IPS DF 6.9 (cell line): ENCODE results near the gene DLGAP4.
"Not testable (repeated sequence)": the region's sequence is repeated elsewhere in the genome, so short reads cannot be mapped to it uniquely, and the experiment has no call there.

Source experiments
- DNase-seq: peaks from one replicate; pipeline ENCODE4 v3.0.0-alpha.2; 2013; ENCODE audit warnings: low read depth, low spot score
- H3K27ac ChIP-seq: one replicate; pipeline ENCODE4 v1.5.1; 2013; ENCODE audit warnings: low read length, control low read depth
- H3K27me3 ChIP-seq: 2 replicates; pipeline ENCODE4 v1.6.1; 2013; ENCODE audit warnings: mild to moderate bottlenecking, low read length; ENCODE audit not compliant: control insufficient read depth, insufficient read depth
- H3K36me3 ChIP-seq: 2 replicates; pipeline ENCODE4 v1.6.1; 2013; ENCODE audit warnings: low read length; ENCODE audit not compliant: control insufficient read depth, insufficient read depth
- H3K4me1 ChIP-seq: 2 replicates; pipeline ENCODE4 v1.6.1; 2013; ENCODE audit warnings: low read length; ENCODE audit not compliant: control insufficient read depth, insufficient read depth
- H3K4me3 ChIP-seq: 2 replicates; pipeline ENCODE4 v1.5.1; 2013; ENCODE audit warnings: mild to moderate bottlenecking, low read length
- H3K9me3 ChIP-seq: 2 replicates; pipeline ENCODE4 v1.6.1; 2013; ENCODE audit warnings: low read length, inconsistent platforms; ENCODE audit not compliant: control insufficient read depth, insufficient read depth
- whole genome bisulfite sequencing: extraction: QIAGEN DNeasy Blood & Tissue Kit; methylation state at CpG from one replicate; pipeline ENCODE4 v1.1.7; 2013; ENCODE audit warnings: mixed read lengths, missing lambda C conversion rate; ENCODE audit not compliant: insufficient read length, insufficient coverage; 5-methylcytosine and 5-hydroxymethylcytosine counted together

DLGAP4 gene

GRCh38 chr20:36549628-36549941 is 243.4 kb downstream of the DLGAP4 start:
- no peaks in the 10 kb centered on the region for H3K9me3 ChIP-seq
- DNase-seq: no peak
- H3K4me1 ChIP-seq: no peaks in the 10 kb centered on the region
- 0 out of 2 replicates have a peak, but pooled peaks cover 3% of the 10 kb centered on the region for H3K36me3 ChIP-seq
- H3K27me3 ChIP-seq: no peaks in the 10 kb centered on the region
- H3K4me3 ChIP-seq: no peak overlapping the region
- no peak overlapping the region for H3K27ac ChIP-seq
- no CpG with 5 or more reads among the region's 9 CpGs for WGBS

- no peaks in the 10 kb centered on the region for H3K27me3 ChIP-seq
- DNase-seq: no peak
- H3K4me1 ChIP-seq: no peaks in the 10 kb centered on the region
- H3K27ac ChIP-seq: no peak overlapping the region
- H3K36me3 ChIP-seq: 0 out of 2 replicates have a peak, but pooled peaks cover 3% of the 10 kb centered on the region
- no peak overlapping the region for H3K4me3 ChIP-seq
- no CpG with 5 or more reads among the region's 16 CpGs for WGBS
- H3K9me3 ChIP-seq: no peaks in the 10 kb centered on the region
Measured at GRCh38 chr20:36549942-36550789, 244.0 kb downstream of the DLGAP4 start.

- H3K27me3 ChIP-seq: no peaks in the 10 kb centered on the region
- no peaks in the 10 kb centered on the region for H3K9me3 ChIP-seq
- no peak overlapping the region for H3K27ac ChIP-seq
- H3K4me1 ChIP-seq: no peaks in the 10 kb centered on the region
- 0 out of 2 replicates have a peak, but pooled peaks cover 3% of the 10 kb centered on the region for H3K36me3 ChIP-seq
- H3K4me3 ChIP-seq: no peak overlapping the region
- no CpG with 5 or more reads among the region's 15 CpGs for WGBS
- no peak for DNase-seq
Measured at GRCh38 chr20:36550790-36551299, 244.7 kb downstream of the DLGAP4 start.

GRCh38 chr20:36555248-36555647 is 249.1 kb downstream of the DLGAP4 start:
- no peak for DNase-seq
- Histone ChIP-seq H3K36me3 (no peaks in the 10 kb centered on the region), H3K4me3 (no peak overlapping the region), H3K9me3 (no peaks in the 10 kb centered on the region), H3K4me1 (no peaks in the 10 kb centered on the region), H3K27me3 (no peaks in the 10 kb centered on the region), H3K27ac (no peak overlapping the region)
- no CpG with 5 or more reads among the region's 2 CpGs for WGBS

GRCh38 chr20:36562724-36563123 is 256.6 kb downstream of the DLGAP4 start:
- no CpG with 5 or more reads among the region's 2 CpGs for WGBS

GRCh38 chr20:36563374-36563773 is 257.2 kb downstream of the DLGAP4 start:
- WGBS: no CpG with 5 or more reads among the region's 1 CpG
- no peak for DNase-seq
- peaks cover 2% of the 10 kb centered on the region; the same call in 1 of the 2 replicates for H3K4me1 ChIP-seq
- H3K36me3 ChIP-seq: no peaks in the 10 kb centered on the region
- H3K4me3 ChIP-seq: no peak overlapping the region
- H3K27me3 ChIP-seq: no peaks in the 10 kb centered on the region
- no peaks in the 10 kb centered on the region; the same call in 1 of the 2 replicates for H3K9me3 ChIP-seq
- no peak overlapping the region for H3K27ac ChIP-seq

More at GRCh38 chr20:36562724-36563123, 256.6 kb downstream of the DLGAP4 start:
- Histone ChIP-seq H3K27ac (no peak overlapping the region), H3K4me1 (peaks cover 2% of the 10 kb centered on the region; the same call in 1 of the 2 replicates), H3K4me3 (no peak overlapping the region), H3K9me3 (no peaks in the 10 kb centered on the region; the same call in 1 of the 2 replicates), H3K36me3 (no peaks in the 10 kb centered on the region), H3K27me3 (no peaks in the 10 kb centered on the region)
- no peak for DNase-seq

GRCh38 chr20:36564078-36564725 is 258.1 kb downstream of the DLGAP4 start:
- not testable (repeated sequence) for H3K4me1 ChIP-seq, H3K9me3 ChIP-seq, DNase-seq, H3K27me3 ChIP-seq, H3K36me3 ChIP-seq, H3K27ac ChIP-seq, H3K4me3 ChIP-seq
- no CpG with 5 or more reads among the region's 13 CpGs for WGBS

GRCh38 chr20:36564726-36565121 is 258.6 kb downstream of the DLGAP4 start:
- H3K27me3 ChIP-seq, H3K9me3 ChIP-seq, H3K36me3 ChIP-seq, H3K27ac ChIP-seq, DNase-seq, H3K4me3 ChIP-seq, H3K4me1 ChIP-seq: not testable (repeated sequence)
- WGBS: no CpG with 5 or more reads among the region's 6 CpGs

GRCh38 chr20:36565520-36565919 is 259.4 kb downstream of the DLGAP4 start:
- no peak for DNase-seq
- Histone ChIP-seq H3K27ac (no peak overlapping the region), H3K36me3 (no peaks in the 10 kb centered on the region), H3K4me3 (no peak overlapping the region), H3K4me1 (peaks cover 2% of the 10 kb centered on the region; the same call in 1 of the 2 replicates), H3K9me3 (no peaks in the 10 kb centered on the region; the same call in 1 of the 2 replicates), H3K27me3 (no peaks in the 10 kb centered on the region)
- no CpG with 5 or more reads among the region's 3 CpGs for WGBS

- Histone ChIP-seq H3K4me1 (no peaks in the 10 kb centered on the region), H3K27me3 (no peaks in the 10 kb centered on the region), H3K36me3 (no peaks in the 10 kb centered on the region), H3K27ac (no peak overlapping the region), H3K9me3 (no peaks in the 10 kb centered on the region; the same call in 1 of the 2 replicates), H3K4me3 (no peak overlapping the region)
- DNase-seq: no peak
- WGBS: no CpG with 5 or more reads among the region's 7 CpGs
Measured at GRCh38 chr20:36569847-36570429, 263.8 kb downstream of the DLGAP4 start.
